PC-9 (cell line): Measurements from ENCODE around the gene PROKR1. TPM values are rescaled to one million over a fixed set of nuclear protein-coding genes. Genes with fewer than 3 reads are reported as not detected.

Experiments used
- BruUV-seq: library from RNA; stranded (reverse); fragments of 400-500 nt; replicated peaks from 2 replicates; lab custom pipeline; 2021; lab: Mats Ljungman, UMichigan
- CTCF ChIA-PET: fragments of 300-600 bp; sonication (Branson Sonifier 250); formaldehyde crosslinking; loops from one replicate; lab custom pipeline; 2022; ENCODE audit warnings: antibody characterized with exemption; lab: Charles Lee
- POLR2A ChIA-PET: fragments of 300-600 bp; sonication (Branson Sonifier 250); formaldehyde crosslinking; loops from one replicate; lab custom pipeline; 2022; ENCODE audit warnings: antibody characterized with exemption; ENCODE audit not compliant: unreplicated experiment; lab: Charles Lee
- DNase-seq, 2 experiments: peaks; one replicate each; pipeline versions ENCODE4 v3.0.0 to v3.0.0-alpha.2; 2015 to 2022; ENCODE audit warnings: mixed read lengths in 1 of 2
- H2AFZ ChIP-seq: fragments of 200-600 bp; sonication (generic); 2 replicates; pipeline ENCODE4 v1.8.1; 2017; ENCODE audit warnings: antibody characterized with exemption
- H3F3A ChIP-seq: fragments of 200-600 bp; sonication (generic); 2 replicates; pipeline ENCODE4 v1.8.1; 2017; ENCODE audit warnings: antibody characterized with exemption, mild to moderate bottlenecking, low read depth; ENCODE audit not compliant: insufficient read depth
- H3K27ac ChIP-seq: fragments of 200-600 bp; sonication (generic); 2 replicates; pipeline ENCODE4 v1.6.1; 2016; ENCODE audit warnings: mixed run types
- H3K27me3 ChIP-seq: fragments of 200-600 bp; sonication (generic); 2 replicates; pipeline ENCODE4 v1.6.1; 2016; ENCODE audit warnings: low read depth, mixed run types; ENCODE audit not compliant: insufficient read depth
- H3K36me3 ChIP-seq: fragments of 200-600 bp; sonication (generic); 2 replicates; pipeline ENCODE4 v1.6.1; 2016; ENCODE audit warnings: low read depth, mixed run types
- H3K4me1 ChIP-seq: fragments of 200-600 bp; sonication (generic); replicated peaks from 2 replicates; pipeline ENCODE4 v1.6.1; 2016; ENCODE audit warnings: mixed run types; ENCODE audit not compliant: insufficient read depth
- H3K4me2 ChIP-seq: fragments of 200-600 bp; sonication (generic); 2 replicates; pipeline ENCODE4 v1.6.1; 2017; ENCODE audit warnings: mixed run types
- H3K4me3 ChIP-seq: fragments of 200-600 bp; sonication (generic); 2 replicates; pipeline ENCODE4 v1.6.1; 2016; ENCODE audit warnings: mixed run types
- H3K79me2 ChIP-seq: fragments of 200-600 bp; sonication (generic); 2 replicates; pipeline ENCODE4 v1.6.1; 2017; ENCODE audit warnings: low read depth, mixed run types
- H3K9me2 ChIP-seq: fragments of 200-600 bp; sonication (generic); 2 replicates; pipeline ENCODE4 v1.8.1; 2017; ENCODE audit warnings: mild to moderate bottlenecking; ENCODE audit not compliant: insufficient read depth
- H3K9me3 ChIP-seq: fragments of 200-600 bp; sonication (generic); 2 replicates; pipeline ENCODE4 v1.8.1; 2016; ENCODE audit warnings: low read depth; ENCODE audit not compliant: insufficient read depth
- H4K20me1 ChIP-seq: fragments of 200-600 bp; sonication (generic); 2 replicates; pipeline ENCODE4 v1.8.1; 2017; ENCODE audit not compliant: insufficient read depth
- EZH2 ChIP-seq: fragments of 200-600 bp; sonication (generic); IDR thresholded peaks from 2 replicates; pipeline ENCODE4 v1.8.0; 2017; ENCODE audit warnings: antibody characterized with exemption, low read depth
- intact Hi-C: fragments of 100-400 bp; cut with micrococcal nuclease; formaldehyde crosslinking; loops from one replicate; pipeline ENCODE4 v1.10.0; 2022; ENCODE audit not compliant: unreplicated experiment
- total RNA-seq: library from RNA; stranded (reverse); gene quantifications from 2 replicates; pipeline ENCODE4 v1.2.3, GENCODE V29; 2021
- TF ChIP-seq, protein P1 (sequence below): fragments of 200-600 bp; sonication (generic); conservative IDR thresholded peaks from 2 replicates; pipeline ENCODE4 v1.6.1; 2017; ENCODE audit warnings: mixed run types, antibody characterized with exemption, mild to moderate bottlenecking, moderate library complexity

The PROKR1 gene
- total RNA-seq, 1 experiment from 2014 or later = not detected

DNA sequence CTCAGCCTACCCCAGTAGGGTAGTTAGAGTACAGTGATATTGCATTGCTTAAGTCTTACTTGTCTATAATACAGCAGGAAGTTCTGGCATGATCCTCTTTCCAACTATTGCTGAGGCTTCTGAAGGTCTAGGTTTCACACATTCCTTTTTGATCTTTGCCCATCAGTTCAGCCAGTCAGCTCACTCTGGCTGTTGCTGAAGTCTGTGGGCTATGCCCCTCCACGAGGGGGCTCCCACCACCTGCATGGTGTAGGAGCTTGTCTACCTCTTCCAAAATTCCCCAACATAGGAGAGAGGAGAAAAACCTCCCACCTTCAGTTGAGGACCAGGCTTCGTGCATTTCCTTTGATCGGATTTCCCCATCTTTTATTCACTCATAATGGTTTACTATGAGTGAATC, 26.3 kb downstream of the PROKR1 start:
- no peak overlapping the region for H3K4me2 ChIP-seq
- no peaks in the 10 kb centered on the region for H4K20me1 ChIP-seq
- H3K36me3 ChIP-seq = no peaks in the 10 kb centered on the region
- H2AFZ ChIP-seq = no peak overlapping the region
- no peak for TF ChIP-seq EZH2
- TF ChIP-seq, protein P1, sequence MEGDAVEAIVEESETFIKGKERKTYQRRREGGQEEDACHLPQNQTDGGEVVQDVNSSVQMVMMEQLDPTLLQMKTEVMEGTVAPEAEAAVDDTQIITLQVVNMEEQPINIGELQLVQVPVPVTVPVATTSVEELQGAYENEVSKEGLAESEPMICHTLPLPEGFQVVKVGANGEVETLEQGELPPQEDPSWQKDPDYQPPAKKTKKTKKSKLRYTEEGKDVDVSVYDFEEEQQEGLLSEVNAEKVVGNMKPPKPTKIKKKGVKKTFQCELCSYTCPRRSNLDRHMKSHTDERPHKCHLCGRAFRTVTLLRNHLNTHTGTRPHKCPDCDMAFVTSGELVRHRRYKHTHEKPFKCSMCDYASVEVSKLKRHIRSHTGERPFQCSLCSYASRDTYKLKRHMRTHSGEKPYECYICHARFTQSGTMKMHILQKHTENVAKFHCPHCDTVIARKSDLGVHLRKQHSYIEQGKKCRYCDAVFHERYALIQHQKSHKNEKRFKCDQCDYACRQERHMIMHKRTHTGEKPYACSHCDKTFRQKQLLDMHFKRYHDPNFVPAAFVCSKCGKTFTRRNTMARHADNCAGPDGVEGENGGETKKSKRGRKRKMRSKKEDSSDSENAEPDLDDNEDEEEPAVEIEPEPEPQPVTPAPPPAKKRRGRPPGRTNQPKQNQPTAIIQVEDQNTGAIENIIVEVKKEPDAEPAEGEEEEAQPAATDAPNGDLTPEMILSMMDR = no peak
- H3K27ac ChIP-seq = no peak overlapping the region
- no peaks in the 10 kb centered on the region for H3F3A ChIP-seq
- BruUV-seq = no TSS peak
- H3K79me2 ChIP-seq = no peaks in the 10 kb centered on the region
- ChIA-PET POLR2A (no interaction called here), CTCF (no interaction called here)
- H3K4me3 ChIP-seq = no peak overlapping the region
- H3K9me2 ChIP-seq = no peaks in the 10 kb centered on the region
- no peaks in the 10 kb centered on the region for H3K4me1 ChIP-seq
- DNase-seq = no peak
- no peaks in the 10 kb centered on the region for H3K9me3 ChIP-seq
- intact Hi-C loops = no loop called here
- peaks cover 4% of the 10 kb centered on the region; the same call in 1 of the 2 replicates for H3K27me3 ChIP-seq

DNA sequence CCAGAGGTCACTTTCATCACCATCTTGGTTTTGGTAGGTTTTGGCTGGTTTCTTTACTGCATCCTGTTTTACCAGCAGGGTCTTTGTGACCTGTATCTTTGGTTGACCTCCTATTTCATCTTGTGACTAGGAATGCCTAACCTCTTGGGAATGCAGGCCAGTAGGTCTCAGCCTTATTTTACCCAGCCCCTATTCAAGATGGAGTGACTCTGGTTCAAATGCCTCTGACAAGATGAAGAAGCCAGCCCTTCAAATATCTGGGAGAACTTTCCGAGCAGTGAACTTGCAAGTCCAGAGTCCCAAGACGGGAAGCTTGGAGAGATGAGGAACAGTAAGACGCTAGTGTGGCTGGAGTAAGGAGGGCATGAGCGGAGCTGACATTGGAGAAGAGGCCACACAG, 28.6 kb downstream of the PROKR1 start:
- H3K27ac ChIP-seq = no peak overlapping the region
- H4K20me1 ChIP-seq = no peaks in the 10 kb centered on the region
- intact Hi-C loops = no loop called here
- POLR2A ChIA-PET = no interaction called here
- H2AFZ ChIP-seq = no peak overlapping the region
- no peaks in the 10 kb centered on the region for H3K9me2 ChIP-seq
- peaks cover 4% of the 10 kb centered on the region; the same call in 1 of the 2 replicates for H3K27me3 ChIP-seq
- no TSS peak for BruUV-seq
- H3F3A ChIP-seq = no peaks in the 10 kb centered on the region
- no peak overlapping the region for H3K4me3 ChIP-seq
- H3K4me1 ChIP-seq = no peaks in the 10 kb centered on the region
- H3K79me2 ChIP-seq = no peaks in the 10 kb centered on the region
- no peak for DNase-seq
- CTCF ChIA-PET = no interaction called here
- no peaks in the 10 kb centered on the region for H3K36me3 ChIP-seq
- TF ChIP-seq, protein P1 = no peak
- TF ChIP-seq EZH2 = no peak
- H3K9me3 ChIP-seq = no peaks in the 10 kb centered on the region
- no peak overlapping the region for H3K4me2 ChIP-seq

GRCh38 chr2:68673631-68674030, 30.3 kb downstream of the PROKR1 start:
- POLR2A ChIA-PET = no interaction called here
- CTCF ChIA-PET = no interaction called here

More at GRCh38 chr2:68673631-68674030, 30.3 kb downstream of the PROKR1 start:
- H3K27me3 ChIP-seq = peaks cover 4% of the 10 kb centered on the region; the same call in 1 of the 2 replicates
- H3K4me1 ChIP-seq = no peaks in the 10 kb centered on the region
- no peaks in the 10 kb centered on the region for H3K36me3 ChIP-seq
- H3K79me2 ChIP-seq = no peaks in the 10 kb centered on the region
- H3K4me2 ChIP-seq = no peak overlapping the region
- no peaks in the 10 kb centered on the region for H4K20me1 ChIP-seq
- BruUV-seq = no TSS peak
- H3F3A ChIP-seq = no peaks in the 10 kb centered on the region
- H3K9me2 ChIP-seq = no peaks in the 10 kb centered on the region
- no peak for DNase-seq
- no peak overlapping the region for H3K27ac ChIP-seq
- no peaks in the 10 kb centered on the region for H3K9me3 ChIP-seq
- intact Hi-C loops = no loop called here
- no peak for TF ChIP-seq EZH2
- TF ChIP-seq, protein P1 = no peak
- no peak overlapping the region for H2AFZ ChIP-seq
- H3K4me3 ChIP-seq = no peak overlapping the region
